ENCODE measurements around the gene ILF2.

GRCh38 chr1:153624965-153625611, 45.7 kb downstream of the ILF2 start:
- TF ChIP-seq CTCF (optimal IDR thresholded peaks at IDR 0.05 in 1 of 3, IDR thresholded peaks at IDR 0.05 in 1 of 3, conservative IDR thresholded peaks at IDR 0.05 in 1 of 3; ENCODE audit: extremely low read depth in 1 of 3, insufficient read depth in 2 of 3, low read length in 3 of 3) = no peak
- TF ChIP-seq EZH2 (IDR thresholded peaks at IDR 0.05; ENCODE audit: low read length) = no peak

All from keratinocyte (primary cell).